ENCODE data around the gene EEF1G. TPM values are rescaled to one million over a fixed set of nuclear protein-coding genes. Genes with fewer than 3 reads are reported as not detected.

The EEF1G gene
- total and polyA plus RNA-seq, 2 of the 13 experiments (the other 11 are each of a cell fraction or from before 2014, with no cell fraction given): 1,787 to 2,144 TPM

DNA sequence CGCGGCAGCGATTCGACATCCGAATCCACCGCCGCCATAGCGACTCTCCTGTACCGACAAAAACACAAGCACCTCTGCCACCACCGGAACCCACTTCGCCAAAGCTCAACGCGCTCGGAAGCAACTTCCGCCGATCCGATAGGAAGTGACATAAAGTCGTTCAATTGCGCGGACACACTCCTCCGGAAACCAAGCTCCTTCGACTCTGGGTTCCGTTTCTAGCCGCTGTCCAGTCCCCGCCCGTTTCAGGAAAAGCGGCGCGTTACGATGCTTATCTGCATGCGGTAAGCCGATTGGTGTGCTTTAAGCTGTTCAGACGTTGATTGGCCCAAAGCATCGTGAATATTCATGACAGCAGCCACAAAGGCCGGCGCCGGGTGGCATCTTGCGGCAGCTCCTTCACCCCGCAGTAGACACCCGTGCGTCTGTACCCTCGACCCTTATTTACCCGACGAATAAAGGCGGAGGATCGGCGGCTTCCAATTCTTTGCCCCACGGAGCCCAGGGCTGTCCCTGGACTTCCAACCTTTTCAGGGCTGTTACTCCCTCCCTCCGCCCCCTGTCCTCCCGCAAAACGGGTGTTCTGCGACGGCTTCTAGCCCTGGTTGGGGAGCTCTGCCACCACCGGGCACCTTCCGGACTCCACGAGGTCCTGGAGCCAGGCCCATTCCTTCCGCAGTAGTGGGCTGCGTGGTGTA, 17.9 kb upstream of the EEF1G start, which contains the start of gene TUT1 (continued):
- TF ChIP-seq ZNF24 (IDR thresholded peaks at IDR 0.05) (peak; percentile 58; the same call in 1 of the 2 replicates), ZNF333 (CRISPR knock-in tag; IDR thresholded peaks at IDR 0.05; ENCODE audit: borderline replicate concordance) (no peak), ZNF33A (CRISPR knock-in tag; IDR thresholded peaks at IDR 0.05; ENCODE audit: borderline replicate concordance) (no peak), RFXANK (CRISPR knock-in tag; IDR thresholded peaks at IDR 0.05) (peak; percentile 73; the same call in 1 of the 2 replicates), SOX6 (IDR thresholded peaks at IDR 0.05) (no peak), SOX6 (CRISPR knock-in tag; IDR thresholded peaks at IDR 0.05) (peak; percentile 79), IKZF4 (CRISPR knock-in tag; IDR thresholded peaks at IDR 0.05; ENCODE audit: borderline replicate concordance, low read depth, not compliant biosample characterization) (no peak), EP300 (IDR thresholded peaks at IDR 0.05; ENCODE audit: low read depth in 2 of 2, low read length in 2 of 2) (peak in 1 of 2 experiments; percentile 60; a peak in 1 of 4 replicates), EP300 (CRISPR knock-in tag; IDR thresholded peaks at IDR 0.05; ENCODE audit: borderline replicate concordance) (no peak), ZMYM4 (CRISPR knock-in tag; IDR thresholded peaks at IDR 0.05) (peak; percentile 95), ZNF839 (CRISPR knock-in tag; IDR thresholded peaks at IDR 0.05; ENCODE audit: borderline replicate concordance) (0 out of 2 replicates have a peak, but pooled peaks have one; percentile 30), ZNF768 (CRISPR knock-in tag; IDR thresholded peaks at IDR 0.05) (no peak; the same call in 1 of the 2 replicates), ZSCAN9 (CRISPR knock-in tag; IDR thresholded peaks at IDR 0.05; ENCODE audit: borderline replicate concordance) (peak; percentile 76), ZNF629 (CRISPR knock-in tag; conservative IDR thresholded peaks at IDR 0.05) (no peak), ZNF224 (CRISPR knock-in tag; IDR thresholded peaks at IDR 0.05) (no peak)
- TF ChIP-seq, protein P1, sequence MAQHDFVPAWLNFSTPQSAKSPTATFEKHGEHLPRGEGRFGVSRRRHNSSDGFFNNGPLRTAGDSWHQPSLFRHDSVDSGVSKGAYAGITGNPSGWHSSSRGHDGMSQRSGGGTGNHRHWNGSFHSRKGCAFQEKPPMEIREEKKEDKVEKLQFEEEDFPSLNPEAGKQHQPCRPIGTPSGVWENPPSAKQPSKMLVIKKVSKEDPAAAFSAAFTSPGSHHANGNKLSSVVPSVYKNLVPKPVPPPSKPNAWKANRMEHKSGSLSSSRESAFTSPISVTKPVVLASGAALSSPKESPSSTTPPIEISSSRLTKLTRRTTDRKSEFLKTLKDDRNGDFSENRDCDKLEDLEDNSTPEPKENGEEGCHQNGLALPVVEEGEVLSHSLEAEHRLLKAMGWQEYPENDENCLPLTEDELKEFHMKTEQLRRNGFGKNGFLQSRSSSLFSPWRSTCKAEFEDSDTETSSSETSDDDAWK (CRISPR knock-in tag; IDR thresholded peaks at IDR 0.05): no peak
- TF ChIP-seq, protein P2, sequence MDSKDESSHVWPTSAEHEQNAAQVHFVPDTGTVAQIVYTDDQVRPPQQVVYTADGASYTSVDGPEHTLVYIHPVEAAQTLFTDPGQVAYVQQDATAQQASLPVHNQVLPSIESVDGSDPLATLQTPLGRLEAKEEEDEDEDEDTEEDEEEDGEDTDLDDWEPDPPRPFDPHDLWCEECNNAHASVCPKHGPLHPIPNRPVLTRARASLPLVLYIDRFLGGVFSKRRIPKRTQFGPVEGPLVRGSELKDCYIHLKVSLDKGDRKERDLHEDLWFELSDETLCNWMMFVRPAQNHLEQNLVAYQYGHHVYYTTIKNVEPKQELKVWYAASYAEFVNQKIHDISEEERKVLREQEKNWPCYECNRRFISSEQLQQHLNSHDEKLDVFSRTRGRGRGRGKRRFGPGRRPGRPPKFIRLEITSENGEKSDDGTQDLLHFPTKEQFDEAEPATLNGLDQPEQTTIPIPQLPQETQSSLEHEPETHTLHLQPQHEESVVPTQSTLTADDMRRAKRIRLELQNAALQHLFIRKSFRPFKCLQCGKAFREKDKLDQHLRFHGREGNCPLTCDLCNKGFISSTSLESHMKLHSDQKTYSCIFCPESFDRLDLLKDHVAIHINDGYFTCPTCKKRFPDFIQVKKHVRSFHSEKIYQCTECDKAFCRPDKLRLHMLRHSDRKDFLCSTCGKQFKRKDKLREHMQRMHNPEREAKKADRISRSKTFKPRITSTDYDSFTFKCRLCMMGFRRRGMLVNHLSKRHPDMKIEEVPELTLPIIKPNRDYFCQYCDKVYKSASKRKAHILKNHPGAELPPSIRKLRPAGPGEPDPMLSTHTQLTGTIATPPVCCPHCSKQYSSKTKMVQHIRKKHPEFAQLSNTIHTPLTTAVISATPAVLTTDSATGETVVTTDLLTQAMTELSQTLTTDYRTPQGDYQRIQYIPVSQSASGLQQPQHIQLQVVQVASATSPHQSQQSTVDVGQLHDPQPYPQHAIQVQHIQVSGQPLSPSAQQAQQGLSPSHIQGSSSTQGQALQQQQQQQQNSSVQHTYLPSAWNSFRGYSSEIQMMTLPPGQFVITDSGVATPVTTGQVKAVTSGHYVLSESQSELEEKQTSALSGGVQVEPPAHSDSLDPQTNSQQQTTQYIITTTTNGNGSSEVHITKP (CRISPR knock-in tag; IDR thresholded peaks at IDR 0.05; ENCODE audit: low read depth): no peak
- TF ChIP-seq, protein P3, sequence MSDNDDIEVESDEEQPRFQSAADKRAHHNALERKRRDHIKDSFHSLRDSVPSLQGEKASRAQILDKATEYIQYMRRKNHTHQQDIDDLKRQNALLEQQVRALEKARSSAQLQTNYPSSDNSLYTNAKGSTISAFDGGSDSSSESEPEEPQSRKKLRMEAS (IDR thresholded peaks at IDR 0.05): peak; percentile 72
- TF ChIP-seq, protein P4, sequence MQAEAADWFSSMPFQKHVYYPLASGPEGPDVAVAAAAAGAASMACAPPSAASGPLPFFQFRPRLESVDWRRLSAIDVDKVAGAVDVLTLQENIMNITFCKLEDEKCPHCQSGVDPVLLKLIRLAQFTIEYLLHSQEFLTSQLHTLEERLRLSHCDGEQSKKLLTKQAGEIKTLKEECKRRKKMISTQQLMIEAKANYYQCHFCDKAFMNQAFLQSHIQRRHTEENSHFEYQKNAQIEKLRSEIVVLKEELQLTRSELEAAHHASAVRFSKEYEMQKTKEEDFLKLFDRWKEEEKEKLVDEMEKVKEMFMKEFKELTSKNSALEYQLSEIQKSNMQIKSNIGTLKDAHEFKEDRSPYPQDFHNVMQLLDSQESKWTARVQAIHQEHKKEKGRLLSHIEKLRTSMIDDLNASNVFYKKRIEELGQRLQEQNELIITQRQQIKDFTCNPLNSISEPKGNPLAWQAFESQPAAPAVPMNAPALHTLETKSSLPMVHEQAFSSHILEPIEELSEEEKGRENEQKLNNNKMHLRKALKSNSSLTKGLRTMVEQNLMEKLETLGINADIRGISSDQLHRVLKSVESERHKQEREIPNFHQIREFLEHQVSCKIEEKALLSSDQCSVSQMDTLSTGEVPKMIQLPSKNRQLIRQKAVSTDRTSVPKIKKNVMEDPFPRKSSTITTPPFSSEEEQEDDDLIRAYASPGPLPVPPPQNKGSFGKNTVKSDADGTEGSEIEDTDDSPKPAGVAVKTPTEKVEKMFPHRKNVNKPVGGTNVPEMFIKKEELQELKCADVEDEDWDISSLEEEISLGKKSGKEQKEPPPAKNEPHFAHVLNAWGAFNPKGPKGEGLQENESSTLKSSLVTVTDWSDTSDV (CRISPR knock-in tag; IDR thresholded peaks at IDR 0.05): 0 out of 2 replicates have a peak, but pooled peaks have one; percentile 8
- TF ChIP-seq, protein P5, sequence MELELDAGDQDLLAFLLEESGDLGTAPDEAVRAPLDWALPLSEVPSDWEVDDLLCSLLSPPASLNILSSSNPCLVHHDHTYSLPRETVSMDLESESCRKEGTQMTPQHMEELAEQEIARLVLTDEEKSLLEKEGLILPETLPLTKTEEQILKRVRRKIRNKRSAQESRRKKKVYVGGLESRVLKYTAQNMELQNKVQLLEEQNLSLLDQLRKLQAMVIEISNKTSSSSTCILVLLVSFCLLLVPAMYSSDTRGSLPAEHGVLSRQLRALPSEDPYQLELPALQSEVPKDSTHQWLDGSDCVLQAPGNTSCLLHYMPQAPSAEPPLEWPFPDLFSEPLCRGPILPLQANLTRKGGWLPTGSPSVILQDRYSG (CRISPR knock-in tag; IDR thresholded peaks at IDR 0.05): no peak

Measured in HepG2 (cell line).